Liver (tissue), 3 donors: ENCODE data around the gene RIPK1.

Experiments used
- ATF3 ChIP-seq: IDR thresholded peaks from 2 replicates; pipeline ENCODE4 v1.6.1; 2016; ENCODE audit warnings: antibody characterized with exemption
- CTCF ChIP-seq: fragments of 150-350 bp; IDR thresholded peaks from 2 replicates; pipeline ENCODE4 v1.5.1; 2017; ENCODE audit warnings: improper control_type of control experiment, low read depth, low read length; ENCODE audit not compliant: missing input control
- EGR1 ChIP-seq, 2 donors: IDR thresholded peaks; 2 replicates each; pipeline ENCODE4 v1.6.1; 2016 to 2018; ENCODE audit warnings: antibody characterized with exemption in 2 of 2, low read depth in 2 of 2
- FOXA1 ChIP-seq: IDR thresholded peaks from 2 replicates; pipeline ENCODE4 v1.6.1; 2016; ENCODE audit warnings: antibody characterized with exemption
- FOXA2 ChIP-seq: IDR thresholded peaks from 2 replicates; pipeline ENCODE4 v1.6.1; 2016; ENCODE audit warnings: antibody characterized with exemption
- GABPA ChIP-seq, 2 donors: IDR thresholded peaks in 1 of 2; conservative IDR thresholded peaks in 1 of 2; 2 replicates each; pipeline ENCODE4 v1.6.1; 2016; ENCODE audit warnings: antibody characterized with exemption in 2 of 2, mild to moderate bottlenecking in 1 of 2, moderate library complexity in 1 of 2
- HNF4A ChIP-seq, 2 donors: conservative IDR thresholded peaks; 2 replicates each; pipeline ENCODE4 v1.6.1; 2016; ENCODE audit warnings: antibody characterized with exemption in 2 of 2, mild to moderate bottlenecking in 2 of 2
- JUND ChIP-seq, 2 donors: IDR thresholded peaks; 2 replicates each; pipeline ENCODE4 v1.6.1; 2016; ENCODE audit warnings: antibody characterized with exemption in 2 of 2
- MAX ChIP-seq: IDR thresholded peaks from 2 replicates; pipeline ENCODE4 v1.6.1; 2016; ENCODE audit warnings: antibody characterized with exemption
- RAD21 ChIP-seq, 2 donors: IDR thresholded peaks; 2 replicates each; pipeline ENCODE4 v1.6.1; 2016; ENCODE audit warnings: antibody characterized with exemption in 2 of 2, mild to moderate bottlenecking in 2 of 2
- REST ChIP-seq: IDR thresholded peaks from 2 replicates; pipeline ENCODE4 v1.6.1; 2016; ENCODE audit warnings: antibody characterized with exemption, mild to moderate bottlenecking
- SP1 ChIP-seq: IDR thresholded peaks from 2 replicates; pipeline ENCODE4 v1.6.1; 2018; ENCODE audit warnings: antibody characterized with exemption, mild to moderate bottlenecking
- TAF1 ChIP-seq: conservative IDR thresholded peaks from 2 replicates; pipeline ENCODE4 v1.6.1; 2016; ENCODE audit warnings: antibody characterized with exemption, mild to moderate bottlenecking
- YY1 ChIP-seq: IDR thresholded peaks from 2 replicates; pipeline ENCODE4 v1.6.1; 2016; ENCODE audit warnings: antibody characterized with exemption, mild to moderate bottlenecking
- donor health status: healthy.
- donor health status: healthy.

- no peak for TF ChIP-seq RAD21 (IDR thresholded peaks at IDR 0.05)
- TF ChIP-seq CTCF = no peak
- no peak for TF ChIP-seq REST
- TF ChIP-seq MAX = no peak
- no peak for TF ChIP-seq JUND (IDR thresholded peaks at IDR 0.05)
- TF ChIP-seq FOXA1 = no peak
- TF ChIP-seq TAF1 = no peak
- TF ChIP-seq FOXA2 = no peak
- no peak for TF ChIP-seq SP1
- no peak for TF ChIP-seq ATF3
- TF ChIP-seq YY1 = no peak
- no peak for TF ChIP-seq EGR1 (IDR thresholded peaks at IDR 0.05; ENCODE audit: low read depth in 2 of 2)
- no peak for TF ChIP-seq GABPA (IDR thresholded peaks at IDR 0.05 in 1 of 2, conservative IDR thresholded peaks at IDR 0.05 in 1 of 2)
- TF ChIP-seq HNF4A (conservative IDR thresholded peaks at IDR 0.05) = no peak
Measured at GRCh38 chr6:3085074-3085473, 16.8 kb downstream of the RIPK1 start.
